SK-N-SH (cell line): Measurements from ENCODE around the gene SLC2A5. TPM values are rescaled to one million over a fixed set of nuclear protein-coding genes. Genes with fewer than 3 reads are reported as not detected.

Experiments
- CTCF ChIA-PET: fragments of 300-600, 350-600 bp; formaldehyde crosslinking; extraction: SDS; loops from one replicate; lab custom pipeline; 2021; lab: Yijun Ruan, JAX
- POLR2A ChIA-PET: fragments of 350-600 bp; sonication (Branson Sonifier 250); formaldehyde crosslinking; extraction: SDS; loops from one replicate; lab custom pipeline; 2020; ENCODE audit warnings: antibody characterized with exemption, inconsistent platforms; lab: Yijun Ruan, JAX
- DNase-seq: peaks from one replicate; pipeline ENCODE4 v3.0.0; 2012
- H2AFZ ChIP-seq: fragments of 200-600 bp; sonication (generic); 2 replicates; pipeline ENCODE4 v1.8.1; 2016; ENCODE audit warnings: antibody characterized with exemption, mild to moderate bottlenecking, low read depth
- H3F3A ChIP-seq: fragments of 200-600 bp; sonication (generic); replicated peaks from 2 replicates; pipeline ENCODE3; 2016; ENCODE audit warnings: antibody characterized with exemption, mild to moderate bottlenecking; ENCODE audit not compliant: insufficient read depth
- H3K27ac ChIP-seq, 2 experiments: fragments of 200-500 bp in 1 of 2; fragments of 200-600 bp in 1 of 2; sonication (Bioruptor generic) in 1 of 2; sonication (generic), shearing (Covaris generic) in 1 of 2; 2 replicates each; pipeline versions ENCODE4 v1.5.1 to v1.6.1; 2014 to 2016; ENCODE audit warnings: low read depth in 2 of 2, inconsistent platforms in 1 of 2, low read length in 1 of 2, mild to moderate bottlenecking in 1 of 2, mixed read lengths in 1 of 2
- H3K27me3 ChIP-seq: fragments of 200-600 bp; sonication (generic), shearing (Covaris generic); 2 replicates; pipeline ENCODE4 v1.6.1; 2016; ENCODE audit warnings: mixed run types; ENCODE audit not compliant: insufficient read depth
- H3K36me3 ChIP-seq, 2 experiments: fragments of 200-500 bp in 1 of 2; fragments of 200-600 bp in 1 of 2; sonication (Bioruptor generic) in 1 of 2; sonication (generic) in 1 of 2; replicated peaks in 1 of 2; 2 replicates each; pipeline versions ENCODE3 to v1.5.1; 2014 to 2016; ENCODE audit warnings: low read length in 1 of 2, mild to moderate bottlenecking in 1 of 2; ENCODE audit not compliant: insufficient read depth in 2 of 2, control insufficient read depth in 1 of 2
- H3K4me1 ChIP-seq, 2 experiments: fragments of 200-500 bp in 1 of 2; fragments of 200-600 bp in 1 of 2; sonication (Bioruptor generic) in 1 of 2; sonication (generic), shearing (Covaris generic) in 1 of 2; 2 replicates each; pipeline versions ENCODE4 v1.5.1 to v1.6.1; 2014 to 2016; ENCODE audit warnings: low read depth in 1 of 2, low read length in 1 of 2, mixed run types in 1 of 2; ENCODE audit not compliant: insufficient read depth in 2 of 2, control insufficient read depth in 1 of 2
- H3K4me2 ChIP-seq: fragments of 200-600 bp; sonication (generic), shearing (Covaris generic); 2 replicates; pipeline ENCODE4 v1.6.1; 2017; ENCODE audit warnings: mixed run types
- H3K4me3 ChIP-seq, 2 experiments: fragments of 200-500 bp in 1 of 2; fragments of 200-600 bp in 1 of 2; sonication (Bioruptor generic) in 1 of 2; sonication (generic), shearing (Covaris generic) in 1 of 2; 2 replicates each; pipeline versions ENCODE4 v1.5.1 to v1.8.1; 2014 to 2016; ENCODE audit warnings: low read depth in 2 of 2, inconsistent platforms in 1 of 2, low read length in 1 of 2, mild to moderate bottlenecking in 1 of 2, mixed read lengths in 1 of 2, moderate library complexity in 1 of 2
- H3K79me2 ChIP-seq: fragments of 200-600 bp; sonication (generic); 2 replicates; pipeline ENCODE4 v1.8.1; 2017; ENCODE audit warnings: mild to moderate bottlenecking; ENCODE audit not compliant: insufficient read depth
- H3K9ac ChIP-seq: fragments of 200-600 bp; sonication (generic); 2 replicates; pipeline ENCODE4 v1.6.1; 2017; ENCODE audit warnings: mixed run types
- H3K9me2 ChIP-seq: fragments of 200-600 bp; sonication (generic); 2 replicates; pipeline ENCODE4 v1.6.1; 2017; ENCODE audit warnings: mixed run types
- H3K9me3 ChIP-seq: fragments of 200-600 bp; sonication (generic); 2 replicates; pipeline ENCODE4 v1.6.1; 2017; ENCODE audit warnings: mixed run types, mild to moderate bottlenecking, moderate library complexity
- H4K20me1 ChIP-seq: fragments of 200-600 bp; sonication (generic); 2 replicates; pipeline ENCODE4 v1.6.1; 2017; ENCODE audit warnings: mild to moderate bottlenecking, mixed run types; ENCODE audit not compliant: insufficient read depth
- ELF1 ChIP-seq: IDR thresholded peaks from 2 replicates; pipeline ENCODE4 v1.4.0; 2012
- EP300 ChIP-seq, 2 experiments: IDR thresholded peaks; 2 replicates each; pipeline versions ENCODE4 v1.4.0 to v1.6.1; 2012; ENCODE audit warnings: borderline replicate concordance in 1 of 2, low read depth in 1 of 2, low read length in 1 of 2
- FOSL2 ChIP-seq: IDR thresholded peaks from 2 replicates; pipeline ENCODE4 v1.4.0; 2012; ENCODE audit warnings: low read depth, mild to moderate bottlenecking, moderate library complexity, borderline replicate concordance
- FOXJ3 ChIP-seq: sonication (generic); formaldehyde crosslinking; IDR thresholded peaks from 2 replicates; pipeline ENCODE4 v1.5.1; 2020; ENCODE audit warnings: mild to moderate bottlenecking, missing genetic modification reagents
- FOXM1 ChIP-seq: IDR thresholded peaks from 2 replicates; pipeline ENCODE4 v1.4.0; 2012; ENCODE audit warnings: low read depth, mild to moderate bottlenecking
- GABPA ChIP-seq: IDR thresholded peaks from 2 replicates; pipeline ENCODE4 v1.4.0; 2012; ENCODE audit warnings: low read depth, mild to moderate bottlenecking
- GATA2 ChIP-seq: sonication (generic); formaldehyde crosslinking; IDR thresholded peaks from 2 replicates; pipeline ENCODE4 v1.5.0; 2020; ENCODE audit warnings: mild to moderate bottlenecking, missing genetic modification reagents
- MEF2A ChIP-seq: IDR thresholded peaks from 2 replicates; pipeline ENCODE4 v1.4.0; 2012; ENCODE audit warnings: low read depth, borderline replicate concordance
- MXI1 ChIP-seq: IDR thresholded peaks from 2 replicates; pipeline ENCODE4 v1.6.1; 2012; ENCODE audit warnings: mild to moderate bottlenecking, low read depth, low read length, improper control_type of control experiment
- NRF1 ChIP-seq: IDR thresholded peaks from 2 replicates; pipeline ENCODE4 v1.6.1; 2012; ENCODE audit warnings: low read depth, mild to moderate bottlenecking, low read length
- POLR2AphosphoS5 ChIP-seq: IDR thresholded peaks from 2 replicates; pipeline ENCODE4 v1.6.1; 2012; ENCODE audit warnings: low read depth, low read length
- RAD21 ChIP-seq: IDR thresholded peaks from 2 replicates; pipeline ENCODE4 v1.6.1; 2012; ENCODE audit warnings: mild to moderate bottlenecking, low read length
- RFX5 ChIP-seq: IDR thresholded peaks from 2 replicates; pipeline ENCODE4 v1.6.1; 2012; ENCODE audit warnings: mild to moderate bottlenecking, improper control_type of control experiment, low read length
- RXRA ChIP-seq: IDR thresholded peaks from 2 replicates; pipeline ENCODE4 v1.4.0; 2012; ENCODE audit warnings: low read depth, mild to moderate bottlenecking, borderline replicate concordance
- TCF12 ChIP-seq: IDR thresholded peaks from 2 replicates; pipeline ENCODE4 v1.4.0; 2012
- ZBTB33 ChIP-seq: IDR thresholded peaks from 2 replicates; pipeline ENCODE4 v1.4.0; 2012; ENCODE audit warnings: low read depth, borderline replicate concordance
- WGBS: methylation state at CpG from one replicate; pipeline ENCODE4 v1.1.6; 2017; ENCODE audit warnings: low lambda C conversion rate; 5-methylcytosine and 5-hydroxymethylcytosine counted together
- polyA plus RNA-seq, 3 experiments: library from polyadenylated mRNA; depleted of rRNA; stranded (reverse); fragments of >200 nt; gene quantifications; 2 replicates each; pipeline ENCODE4 v1.2.3, GENCODE V29; 2012
- TF ChIP-seq, protein P1 (sequence below): IDR thresholded peaks from 2 replicates; pipeline ENCODE4; 2012
- TF ChIP-seq, protein P2 (sequence below): fragments of 200-600 bp; sonication (generic); IDR thresholded peaks from 2 replicates; pipeline ENCODE4 v1.6.1; 2017; ENCODE audit warnings: antibody characterized with exemption, mild to moderate bottlenecking, moderate library complexity
- TF ChIP-seq, protein P3 (sequence below): IDR thresholded peaks from 2 replicates; pipeline ENCODE4 v1.4.0; 2012; ENCODE audit warnings: low read depth, borderline replicate concordance

SLC2A5 gene
- polyA plus RNA-seq, 1 of the 3 experiments (the other 2 are of a cell fraction), result 0.02 TPM

GRCh38 chr1:9062021-9062471 is 7.4 kb downstream of the SLC2A5 start:
- Histone ChIP-seq H3F3A (no peaks in the 10 kb centered on the region), H3K4me2 (no peak overlapping the region), H3K9ac (no peak overlapping the region), H2AFZ (no peak overlapping the region), H4K20me1 (no peaks in the 10 kb centered on the region), H3K27me3 (no peaks in the 10 kb centered on the region), H3K36me3 (no peaks in the 10 kb centered on the region), H3K27ac (no peak overlapping the region), H3K79me2 (no peaks in the 10 kb centered on the region), H3K9me2 (no peaks in the 10 kb centered on the region), H3K4me3 (no peak overlapping the region), H3K4me1 (no peaks in the 10 kb centered on the region), H3K9me3 (no peaks in the 10 kb centered on the region)
- CTCF ChIA-PET, result no interaction called here
- DNase-seq, result no peak
- POLR2A ChIA-PET, result no interaction called here
- TF ChIP-seq MXI1 (no peak), ELF1 (no peak), NRF1 (no peak), FOXM1 (no peak), EP300 (IDR thresholded peaks at IDR 0.05; ENCODE audit: borderline replicate concordance in 1 of 2, low read depth in 1 of 2, low read length in 1 of 2) (no peak), MEF2A (no peak), RFX5 (no peak), GATA2 (CRISPR knock-in tag) (no peak), POLR2AphosphoS5 (no peak), GABPA (no peak), RAD21 (no peak), FOXJ3 (CRISPR knock-in tag) (no peak)
- TF ChIP-seq, protein P1, sequence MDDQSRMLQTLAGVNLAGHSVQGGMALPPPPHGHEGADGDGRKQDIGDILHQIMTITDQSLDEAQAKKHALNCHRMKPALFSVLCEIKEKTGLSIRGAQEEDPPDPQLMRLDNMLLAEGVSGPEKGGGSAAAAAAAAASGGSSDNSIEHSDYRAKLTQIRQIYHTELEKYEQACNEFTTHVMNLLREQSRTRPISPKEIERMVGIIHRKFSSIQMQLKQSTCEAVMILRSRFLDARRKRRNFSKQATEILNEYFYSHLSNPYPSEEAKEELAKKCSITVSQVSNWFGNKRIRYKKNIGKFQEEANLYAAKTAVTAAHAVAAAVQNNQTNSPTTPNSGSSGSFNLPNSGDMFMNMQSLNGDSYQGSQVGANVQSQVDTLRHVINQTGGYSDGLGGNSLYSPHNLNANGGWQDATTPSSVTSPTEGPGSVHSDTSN, result no peak
- TF ChIP-seq, protein P2, sequence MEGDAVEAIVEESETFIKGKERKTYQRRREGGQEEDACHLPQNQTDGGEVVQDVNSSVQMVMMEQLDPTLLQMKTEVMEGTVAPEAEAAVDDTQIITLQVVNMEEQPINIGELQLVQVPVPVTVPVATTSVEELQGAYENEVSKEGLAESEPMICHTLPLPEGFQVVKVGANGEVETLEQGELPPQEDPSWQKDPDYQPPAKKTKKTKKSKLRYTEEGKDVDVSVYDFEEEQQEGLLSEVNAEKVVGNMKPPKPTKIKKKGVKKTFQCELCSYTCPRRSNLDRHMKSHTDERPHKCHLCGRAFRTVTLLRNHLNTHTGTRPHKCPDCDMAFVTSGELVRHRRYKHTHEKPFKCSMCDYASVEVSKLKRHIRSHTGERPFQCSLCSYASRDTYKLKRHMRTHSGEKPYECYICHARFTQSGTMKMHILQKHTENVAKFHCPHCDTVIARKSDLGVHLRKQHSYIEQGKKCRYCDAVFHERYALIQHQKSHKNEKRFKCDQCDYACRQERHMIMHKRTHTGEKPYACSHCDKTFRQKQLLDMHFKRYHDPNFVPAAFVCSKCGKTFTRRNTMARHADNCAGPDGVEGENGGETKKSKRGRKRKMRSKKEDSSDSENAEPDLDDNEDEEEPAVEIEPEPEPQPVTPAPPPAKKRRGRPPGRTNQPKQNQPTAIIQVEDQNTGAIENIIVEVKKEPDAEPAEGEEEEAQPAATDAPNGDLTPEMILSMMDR, result no peak
- WGBS, result 78% methylated on average over 7 of the region's 7 CpGs

GRCh38 chr1:9061252-9061960 is 8.0 kb downstream of the SLC2A5 start:
- no peak overlapping the region for H3K9ac ChIP-seq
- CTCF ChIA-PET, result no interaction called here
- no peaks in the 10 kb centered on the region for H3K9me2 ChIP-seq
- TF ChIP-seq GATA2 (CRISPR knock-in tag) (no peak), FOSL2 (no peak), ZBTB33 (no peak), RFX5 (no peak), RAD21 (no peak), TCF12 (no peak), RXRA (no peak), GABPA (no peak), ELF1 (no peak)
- TF ChIP-seq, protein P3, sequence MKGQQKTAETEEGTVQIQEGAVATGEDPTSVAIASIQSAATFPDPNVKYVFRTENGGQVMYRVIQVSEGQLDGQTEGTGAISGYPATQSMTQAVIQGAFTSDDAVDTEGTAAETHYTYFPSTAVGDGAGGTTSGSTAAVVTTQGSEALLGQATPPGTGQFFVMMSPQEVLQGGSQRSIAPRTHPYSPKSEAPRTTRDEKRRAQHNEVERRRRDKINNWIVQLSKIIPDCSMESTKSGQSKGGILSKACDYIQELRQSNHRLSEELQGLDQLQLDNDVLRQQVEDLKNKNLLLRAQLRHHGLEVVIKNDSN, result no peak
- TF ChIP-seq, protein P2, result no peak

More at GRCh38 chr1:9061252-9061960, 8.0 kb downstream of the SLC2A5 start:
- no peak for DNase-seq
- Histone ChIP-seq H3K27me3 (no peaks in the 10 kb centered on the region), H4K20me1 (no peaks in the 10 kb centered on the region), H3K4me3 (no peak overlapping the region), H3K27ac (no peak overlapping the region), H3K4me1 (no peaks in the 10 kb centered on the region), H3K9me3 (no peaks in the 10 kb centered on the region), H2AFZ (no peak overlapping the region), H3K4me2 (no peak overlapping the region), H3K79me2 (no peaks in the 10 kb centered on the region), H3K36me3 (no peaks in the 10 kb centered on the region), H3F3A (no peaks in the 10 kb centered on the region)
- 82% methylated on average over 6 of the region's 6 CpGs for WGBS
- POLR2A ChIA-PET, result no interaction called here
